Common myeloid progenitor, CD34-positive (primary cell): ENCODE results near the gene SIAH3.

Experiments used
- CTCF ChIA-PET: fragments of 350-600 bp; sonication (Branson Sonifier 250); formaldehyde crosslinking; loops from one replicate; lab custom pipeline; 2021; ENCODE audit warnings: antibody characterized with exemption; lab: Charles Lee
- POLR2A ChIA-PET: fragments of 350-600 bp; sonication (Branson Sonifier 250); formaldehyde crosslinking; loops from one replicate; lab custom pipeline; 2021; ENCODE audit warnings: antibody characterized with exemption; lab: Charles Lee
- DNase-seq, 3 donors: peaks; one replicate each; pipeline versions ENCODE4 v3.0.0 to v3.0.0-alpha.2; 2013
- H3K27ac ChIP-seq, 2 experiments: 1 replicate in 1 of 2; 2 replicates in 1 of 2; pipeline ENCODE4 v1.7.0; 2013; ENCODE audit warnings: inconsistent platforms in 2 of 2, low read length in 2 of 2, mild to moderate bottlenecking in 2 of 2, low read depth in 1 of 2, moderate library complexity in 1 of 2; ENCODE audit not compliant: severe bottlenecking in 2 of 2, insufficient read depth in 1 of 2, poor library complexity in 1 of 2
- H3K27me3 ChIP-seq, 5 experiments: replicated peaks in 2 of 5; 1 replicate in 3 of 5; 2 replicates in 2 of 5; pipeline versions ENCODE4 v1.6.1 to v1.7.0; 2013; ENCODE audit warnings: low read length in 4 of 5, mild to moderate bottlenecking in 2 of 5, moderate library complexity in 2 of 5, inconsistent platforms in 1 of 5; ENCODE audit not compliant: insufficient read depth in 5 of 5, control insufficient read depth in 4 of 5
- H3K36me3 ChIP-seq, 4 experiments: 1 replicate in 2 of 4; 2 replicates in 2 of 4; pipeline versions ENCODE4 v1.6.1 to v1.7.0; 2013; ENCODE audit warnings: low read length in 3 of 4, control low read depth in 1 of 4, mild to moderate bottlenecking in 1 of 4; ENCODE audit not compliant: control insufficient read depth in 4 of 4, insufficient read depth in 4 of 4
- H3K4me1 ChIP-seq, 4 experiments: 1 replicate in 3 of 4; 2 replicates in 1 of 4; pipeline versions ENCODE4 v1.6.1 to v1.7.1; 2013; ENCODE audit warnings: low read length in 3 of 4, mild to moderate bottlenecking in 3 of 4, control low read depth in 1 of 4, inconsistent platforms in 1 of 4, moderate library complexity in 1 of 4; ENCODE audit not compliant: control insufficient read depth in 4 of 4, insufficient read depth in 4 of 4; ENCODE audit errors: control extremely low read depth in 1 of 4
- H3K4me3 ChIP-seq, 7 experiments: 1 replicate in 4 of 7; 2 replicates in 3 of 7; pipeline versions ENCODE4 v1.5.1 to v1.7.0; 2013; ENCODE audit warnings: mild to moderate bottlenecking in 7 of 7, low read length in 6 of 7, moderate library complexity in 6 of 7, inconsistent platforms in 2 of 7, low read depth in 2 of 7, control low read depth in 1 of 7; ENCODE audit not compliant: insufficient read depth in 4 of 7, control insufficient read depth in 1 of 7; ENCODE audit errors: extremely low read depth in 1 of 7
- H3K9me3 ChIP-seq, 5 experiments: 1 replicate in 4 of 5; 2 replicates in 1 of 5; pipeline versions ENCODE4 v1.6.1 to v1.7.1; 2013; ENCODE audit warnings: low read length in 4 of 5, mild to moderate bottlenecking in 2 of 5, inconsistent platforms in 1 of 5, low read depth in 1 of 5, moderate library complexity in 1 of 5; ENCODE audit not compliant: control insufficient read depth in 4 of 5, insufficient read depth in 2 of 5; ENCODE audit errors: control extremely low read depth in 1 of 5
- WGBS: methylation state at CpG from one replicate; pipeline ENCODE4 v1.1.5; 2013; ENCODE audit not compliant: insufficient coverage; 5-methylcytosine and 5-hydroxymethylcytosine counted together

The SIAH3 gene

DNA sequence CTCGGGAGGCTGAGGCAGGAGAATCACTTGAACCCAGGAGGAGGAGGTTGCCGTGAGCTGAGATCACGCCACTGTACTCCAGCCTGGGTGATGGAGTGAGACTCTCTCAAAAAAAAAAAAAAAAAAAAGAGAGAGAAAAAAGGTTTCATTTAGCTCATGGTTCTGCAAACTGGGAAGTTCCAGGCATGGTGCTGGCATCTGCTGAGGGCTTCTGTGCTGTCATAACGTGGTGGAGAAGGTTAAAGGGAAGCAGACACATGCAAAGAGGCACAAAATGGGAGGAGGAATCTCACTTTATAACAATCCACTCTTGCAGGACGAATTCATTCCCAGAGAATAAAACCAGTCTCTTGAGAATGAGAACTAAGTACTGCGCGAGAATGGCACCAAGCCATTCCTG, 34.9 kb upstream of the SIAH3 start:
- Histone ChIP-seq H3K36me3 (no peaks in the 10 kb centered on the region), H3K27ac (no peak overlapping the region), H3K4me3 (no peak overlapping the region), H3K9me3 (no peaks in the 10 kb centered on the region), H3K27me3 (peaks cover 0 to 3% (median 0%) of the 10 kb centered on the region in 5 experiments), H3K4me1 (no peaks in the 10 kb centered on the region)
- DNase-seq, result no peak
- ChIA-PET POLR2A (interaction anchor here (0.7 kb wide), 1 partner anchor 110 kb away, joined by 8 read pairs; no protein-coding TSS in a partner anchor), CTCF (interaction anchor here (0.7 kb wide), 1 partner anchor 392 kb away, joined by 3 read pairs; no protein-coding TSS in a partner anchor)
- 100% methylated on average over 1 of the region's 7 CpGs for WGBS

DNA sequence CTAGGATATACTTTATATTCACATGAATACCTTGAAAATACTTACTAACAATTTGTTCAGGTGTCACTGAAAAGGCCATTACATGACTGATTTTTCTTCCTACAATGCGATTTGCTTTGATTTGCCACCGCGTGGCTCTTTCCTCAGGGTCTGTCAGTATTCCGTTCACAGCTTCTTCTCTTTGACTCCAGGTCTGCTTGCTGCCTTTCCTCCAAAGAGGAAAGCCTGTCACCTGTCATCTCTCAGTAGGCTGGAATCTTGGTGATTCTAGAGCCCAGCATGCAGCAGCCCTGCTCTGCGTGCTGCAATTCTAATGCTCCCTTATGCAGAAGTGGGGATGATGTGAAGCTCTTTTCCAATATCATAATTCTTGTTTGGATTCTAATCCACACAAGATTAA, 33.6 kb upstream of the SIAH3 start:
- no peak overlapping the region for H3K4me3 ChIP-seq
- DNase-seq, result no peak
- ChIA-PET CTCF (interaction anchor here (0.6 kb wide), 1 partner anchor 63 kb away, joined by 3 read pairs; no protein-coding TSS in a partner anchor), POLR2A (no interaction called here)
- H3K36me3 ChIP-seq, result no peaks in the 10 kb centered on the region
- H3K9me3 ChIP-seq, result no peaks in the 10 kb centered on the region
- H3K27ac ChIP-seq, result no peak overlapping the region
- H3K4me1 ChIP-seq, result no peaks in the 10 kb centered on the region
- WGBS, result 100% methylated on average over 5 of the region's 5 CpGs
- H3K27me3 ChIP-seq, result peaks cover 0 to 3% (median 0%) of the 10 kb centered on the region in 5 experiments

DNA sequence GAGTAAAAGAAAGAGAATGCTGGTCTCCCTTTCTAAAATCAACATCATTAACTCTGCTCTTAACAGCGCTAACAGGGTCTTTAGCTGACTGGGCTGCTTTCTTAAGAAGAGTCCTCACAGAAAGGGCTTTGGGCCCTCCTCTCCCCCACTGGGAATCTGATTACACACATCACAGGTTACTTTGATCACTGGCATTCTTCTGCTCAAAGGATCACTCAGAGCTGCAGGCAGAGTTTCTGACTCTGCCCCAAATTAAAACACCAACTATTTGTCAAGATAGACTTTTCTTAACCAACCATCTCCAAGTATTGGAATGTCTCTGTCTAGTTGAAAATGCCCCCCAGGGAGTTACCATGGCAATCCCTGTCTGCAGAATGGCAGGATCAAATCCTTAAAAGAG, 31.1 kb upstream of the SIAH3 start:
- H3K9me3 ChIP-seq, result no peaks in the 10 kb centered on the region
- no peak for DNase-seq
- POLR2A ChIA-PET, result no interaction called here
- H3K4me1 ChIP-seq, result no peaks in the 10 kb centered on the region
- H3K27ac ChIP-seq, result no peak overlapping the region
- H3K36me3 ChIP-seq, result no peaks in the 10 kb centered on the region
- no peak overlapping the region for H3K4me3 ChIP-seq
- peaks cover 0 to 1% (median 0%) of the 10 kb centered on the region in 5 experiments for H3K27me3 ChIP-seq
- 100% methylated on average over 1 of the region's 1 CpG for WGBS
- CTCF ChIA-PET, result no interaction called here

DNA sequence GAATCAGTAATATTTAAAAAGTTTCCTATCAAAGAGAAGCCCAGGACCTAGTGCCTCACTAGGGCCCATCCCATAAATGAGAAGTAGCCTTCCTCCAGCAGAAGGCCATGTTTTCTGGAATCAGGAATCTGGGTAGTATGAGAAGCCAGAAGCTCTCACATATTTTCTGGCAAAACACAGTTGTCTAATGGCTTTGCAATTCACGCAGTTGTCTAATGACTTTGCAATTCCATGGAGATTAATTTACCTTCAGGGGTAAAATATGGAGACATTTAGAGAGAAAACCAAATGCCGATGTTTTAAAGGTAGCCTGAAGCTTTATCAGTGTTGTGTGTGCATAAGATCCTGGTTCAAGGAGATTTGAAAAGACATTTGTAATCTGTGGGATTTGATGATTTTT, 29.8 kb upstream of the SIAH3 start:
- H3K27me3 ChIP-seq, result peaks cover 0 to 1% (median 0%) of the 10 kb centered on the region in 5 experiments
- H3K4me3 ChIP-seq, result no peak overlapping the region
- no peaks in the 10 kb centered on the region for H3K36me3 ChIP-seq
- no peaks in the 10 kb centered on the region for H3K9me3 ChIP-seq
- no peak for DNase-seq
- no peaks in the 10 kb centered on the region for H3K4me1 ChIP-seq
- H3K27ac ChIP-seq, result no peak overlapping the region
- ChIA-PET CTCF (no interaction called here), POLR2A (no interaction called here)
- WGBS, result 100% methylated on average over 2 of the region's 2 CpGs

DNA sequence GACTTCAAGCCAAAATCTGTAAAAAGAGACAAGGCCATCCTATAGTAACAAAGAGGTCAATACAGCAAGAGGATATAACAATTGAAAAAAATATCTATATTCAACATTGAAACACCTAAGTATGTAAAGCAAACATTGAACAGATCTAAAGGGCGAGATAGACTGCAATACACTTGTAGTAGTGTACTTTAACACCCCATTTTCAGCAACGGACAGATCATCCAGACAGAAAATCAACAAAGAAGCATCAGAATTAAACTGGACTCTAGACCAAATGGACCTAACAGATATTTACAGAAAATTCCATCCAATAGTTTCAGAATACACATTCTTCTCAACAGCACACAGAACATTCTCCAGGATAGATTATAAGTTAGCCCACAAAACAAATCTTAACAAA, 28.7 kb upstream of the SIAH3 start:
- H3K4me1 ChIP-seq, result no peaks in the 10 kb centered on the region
- H3K9me3 ChIP-seq, result no peaks in the 10 kb centered on the region
- H3K36me3 ChIP-seq, result no peaks in the 10 kb centered on the region
- ChIA-PET POLR2A (no interaction called here), CTCF (interaction anchor here (0.7 to 1.8 kb wide), 5 partner anchors 29 to 73 kb away, joined by 3 to 9 read pairs (median 5); partner anchors contain the start of gene SIAH3)
- H3K4me3 ChIP-seq, result no peak overlapping the region
- no peak for DNase-seq
- no CpG with 5 or more reads among the region's 2 CpGs for WGBS
- peaks cover 0 to 1% (median 0%) of the 10 kb centered on the region in 5 experiments for H3K27me3 ChIP-seq
- no peak overlapping the region for H3K27ac ChIP-seq

DNA sequence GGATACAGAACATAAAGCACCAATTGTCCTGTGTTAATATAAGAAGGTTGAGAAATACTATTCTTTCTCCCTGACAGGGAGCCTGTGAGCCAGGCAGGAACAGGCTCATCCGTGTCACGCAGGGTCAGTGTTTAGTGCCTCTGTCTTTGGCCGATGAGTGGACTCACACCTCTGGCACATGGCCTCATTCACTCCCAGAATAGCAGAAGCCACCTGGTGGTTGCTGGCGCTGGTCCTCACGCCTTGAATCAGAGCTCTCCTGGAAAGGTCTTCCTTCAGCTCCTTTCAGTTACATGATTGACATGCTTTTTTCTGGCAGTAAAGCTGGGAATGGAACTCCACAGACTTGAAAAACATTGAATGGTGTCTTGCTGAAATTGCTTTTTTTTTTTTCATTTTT, 28.1 kb upstream of the SIAH3 start:
- Histone ChIP-seq H3K4me1 (no peaks in the 10 kb centered on the region), H3K27ac (no peak overlapping the region), H3K4me3 (no peak overlapping the region), H3K36me3 (no peaks in the 10 kb centered on the region), H3K9me3 (no peaks in the 10 kb centered on the region), H3K27me3 (peaks cover 0 to 1% (median 0%) of the 10 kb centered on the region in 5 experiments)
- ChIA-PET CTCF (interaction anchor here (0.7 to 1.8 kb wide), 6 partner anchors 29 to 73 kb away, joined by 3 to 9 read pairs (median 4); partner anchors contain the start of gene SIAH3), POLR2A (interaction anchor here (0.6 kb wide), 1 partner anchor 12 kb away, joined by 4 read pairs; no protein-coding TSS in a partner anchor)
- peak; percentile 9 to 32 (median 28) for DNase-seq
- WGBS, result 60% methylated on average over 3 of the region's 5 CpGs

DNA sequence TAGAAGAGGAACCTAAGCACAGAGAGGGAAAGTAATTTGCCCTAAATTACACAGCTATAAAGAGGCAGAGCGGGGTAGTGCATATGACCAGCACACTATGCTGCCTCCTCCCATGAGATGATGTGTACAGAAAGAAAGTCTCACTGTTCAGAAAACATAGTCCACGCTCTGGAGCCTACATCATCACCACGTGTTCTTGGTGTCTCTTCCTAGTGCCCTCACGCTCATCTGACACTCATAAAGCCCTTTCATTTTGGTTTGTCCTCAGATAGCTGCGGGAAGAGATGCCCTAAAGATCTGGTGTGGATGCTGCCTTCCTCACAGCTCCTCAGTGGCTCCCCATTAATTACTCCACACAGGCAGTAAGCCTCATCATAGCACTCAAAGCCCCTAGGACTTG, 27.4 kb upstream of the SIAH3 start:
- DNase-seq, result no peak
- no peaks in the 10 kb centered on the region for H3K9me3 ChIP-seq
- ChIA-PET POLR2A (no interaction called here), CTCF (interaction anchor here (1.1 to 1.8 kb wide), 5 partner anchors 28 to 72 kb away, joined by 4 to 9 read pairs (median 5); partner anchors contain the start of gene SIAH3)
- H3K27me3 ChIP-seq, result no peaks in the 10 kb centered on the region
- H3K4me1 ChIP-seq, result no peaks in the 10 kb centered on the region
- H3K4me3 ChIP-seq, result no peak overlapping the region
- H3K36me3 ChIP-seq, result no peaks in the 10 kb centered on the region
- 97% methylated on average over 4 of the region's 5 CpGs for WGBS
- no peak overlapping the region for H3K27ac ChIP-seq
